K562 (cell line): ENCODE measurements around the gene CDCP1. TPM values are rescaled to one million over a fixed set of nuclear protein-coding genes. Genes with fewer than 3 reads are reported as not detected.

Experiments used
- BCOR ChIP-seq: fragments of 450-650 bp; IDR thresholded peaks from 2 replicates; pipeline ENCODE4 v1.6.1; 2016
- ESRRB ChIP-seq: fragments of 250-450 bp; sonication (Bioruptor Pico); IDR thresholded peaks from 2 replicates; pipeline ENCODE4 v1.5.0; 2020; ENCODE audit warnings: mild to moderate bottlenecking, moderate library complexity, borderline replicate concordance
- FOSL1 ChIP-seq: fragments of 200-800 bp; sonication (Bioruptor generic); conservative IDR thresholded peaks from 2 replicates; pipeline ENCODE4 v1.6.1; 2016; ENCODE audit warnings: missing genetic modification characterization, missing compliant biosample characterization
- FOXP1 ChIP-seq: sonication (generic); formaldehyde crosslinking; IDR thresholded peaks from 2 replicates; pipeline ENCODE4 v1.8.0; 2022; ENCODE audit warnings: mild to moderate bottlenecking, missing genetic modification reagents
- GATAD2A ChIP-seq: fragments of 450-650 bp; IDR thresholded peaks from 2 replicates; pipeline ENCODE4 v1.6.1; 2017
- HDAC3 ChIP-seq: fragments of 450-650 bp; IDR thresholded peaks from 2 replicates; pipeline ENCODE4 v1.6.1; 2018; ENCODE audit warnings: borderline replicate concordance, mild to moderate bottlenecking, moderate library complexity; ENCODE audit not compliant: partially characterized antibody
- HINFP ChIP-seq: fragments of 450-650 bp; conservative IDR thresholded peaks from 2 replicates; pipeline ENCODE4 v1.6.1; 2016; ENCODE audit warnings: missing genetic modification characterization, low read depth, mild to moderate bottlenecking, control low read depth, missing compliant biosample characterization
- HNRNPLL ChIP-seq: fragments of 200-400 bp; formaldehyde crosslinking; IDR thresholded peaks from 2 replicates; pipeline ENCODE4 v1.6.1; 2017; ENCODE audit warnings: low read length, low read depth, mild to moderate bottlenecking; ENCODE audit not compliant: poor library complexity, severe bottlenecking
- IRF2 ChIP-seq: sonication (generic); formaldehyde crosslinking; IDR thresholded peaks from 2 replicates; pipeline ENCODE4 v1.8.1; 2022; ENCODE audit warnings: mild to moderate bottlenecking, missing genetic modification reagents
- JUNB ChIP-seq: fragments of 450-650 bp; formaldehyde crosslinking; conservative IDR thresholded peaks from 2 replicates; pipeline ENCODE4 v1.4.0; 2020; ENCODE audit warnings: mild to moderate bottlenecking
- LEF1 ChIP-seq: fragments of 450-650 bp; IDR thresholded peaks from 2 replicates; pipeline ENCODE4 v1.6.1; 2016; ENCODE audit warnings: mild to moderate bottlenecking
- MECOM ChIP-seq: fragments of 250-450 bp; sonication (Bioruptor Pico); IDR thresholded peaks from 2 replicates; pipeline ENCODE4 v1.8.0; 2022; ENCODE audit warnings: inconsistent platforms
- NFRKB ChIP-seq: fragments of 450-650 bp; IDR thresholded peaks from 2 replicates; pipeline ENCODE4 v1.6.1; 2016; ENCODE audit warnings: low read depth
- PRMT5 ChIP-seq: sonication (generic); formaldehyde crosslinking; IDR thresholded peaks from 2 replicates; pipeline ENCODE4 v1.5.0; 2020; ENCODE audit warnings: missing genetic modification reagents
- PRPF4 ChIP-seq: fragments of 200-400 bp; formaldehyde crosslinking; IDR thresholded peaks from one replicate; pipeline ENCODE4 v1.6.1; 2017; ENCODE audit warnings: low read length, low read depth, mild to moderate bottlenecking; ENCODE audit not compliant: insufficient read depth, poor library complexity, severe bottlenecking
- RBBP5 ChIP-seq: fragments of 200-600 bp; sonication (generic); IDR thresholded peaks from 2 replicates; pipeline ENCODE4 v1.6.1; 2012; ENCODE audit warnings: borderline replicate concordance, mild to moderate bottlenecking, low read length, control low read depth, inconsistent platforms; ENCODE audit not compliant: insufficient read depth, poor library complexity, severe bottlenecking
- SNRNP70 ChIP-seq: fragments of 200-400 bp; formaldehyde crosslinking; optimal IDR thresholded peaks from 2 replicates; pipeline ENCODE3; 2017; ENCODE audit warnings: low read depth, low read length
- SPI1 ChIP-seq: IDR thresholded peaks from 2 replicates; pipeline ENCODE4 v1.6.1; 2011; ENCODE audit warnings: low read depth, low read length, control low read depth, borderline replicate concordance
- THAP12 ChIP-seq: fragments of 250-450 bp; sonication (Bioruptor Pico); IDR thresholded peaks from 2 replicates; pipeline ENCODE4 v1.9.0; 2021; ENCODE audit warnings: mild to moderate bottlenecking, inconsistent platforms
- TOE1 ChIP-seq, 2 experiments: fragments of 450-650 bp in 1 of 2; sonication (generic) in 1 of 2; formaldehyde crosslinking in 1 of 2; IDR thresholded peaks; 2 replicates each; pipeline versions ENCODE4 v1.7.1 to v1.8.0; 2016 to 2022; ENCODE audit warnings: borderline replicate concordance in 2 of 2, mild to moderate bottlenecking in 2 of 2, antibody characterized with exemption in 1 of 2, inconsistent platforms in 1 of 2, low read depth in 1 of 2, missing genetic modification reagents in 1 of 2, moderate library complexity in 1 of 2
- TRIM24 ChIP-seq, 2 experiments: fragments of 450-650 bp; IDR thresholded peaks; 2 replicates each; pipeline ENCODE4 v1.6.1; 2016
- ZFP36 ChIP-seq: fragments of 150-350 bp; IDR thresholded peaks from 2 replicates; pipeline ENCODE4 v1.6.1; 2018; ENCODE audit warnings: low read length, low read depth; ENCODE audit not compliant: partially characterized antibody
- ZNF384 ChIP-seq: IDR thresholded peaks from 2 replicates; pipeline ENCODE4 v1.6.1; 2012; ENCODE audit warnings: low read depth, low read length, improper control_type of control experiment
- ZNF778 ChIP-seq: fragments of 450-650 bp; formaldehyde crosslinking; IDR thresholded peaks from 2 replicates; pipeline ENCODE4 v1.4.0; 2020; ENCODE audit warnings: mild to moderate bottlenecking, moderate library complexity
- ZSCAN29 ChIP-seq: fragments of 450-650 bp; IDR thresholded peaks from 2 replicates; pipeline ENCODE4 v1.6.1; 2017
- polyA plus RNA-seq, 8 experiments: library from polyadenylated mRNA; depleted of rRNA in 4 of 8; stranded (reverse) in 5 of 8; unstranded in 3 of 8; fragments of >200 nt; fragmentation: Nextera tagmentation in 2 of 8; fragmentation: Illumina TruSeq in 1 of 8; extraction: Ambion mirVana in 2 of 8; extraction: Trizol in 1 of 8; gene quantifications; 2 replicates each; pipeline versions ENCODE4 v1.2.1 to v1.2.3, GENCODE V29; 2011 to 2014; ENCODE audit warnings: inconsistent platforms in 1 of 8, missing spikeins in 1 of 8
- total RNA-seq, 7 experiments: library from RNA; depleted of rRNA in 6 of 7; stranded (reverse); fragments of >200 nt in 6 of 7; fragmentation: Illumina TruSeq in 2 of 7; extraction: Trizol in 2 of 7; gene quantifications; 2 replicates each; pipeline versions ENCODE4 v1.2.1 to v1.2.3, GENCODE V29; 2011 to 2021; ENCODE audit warnings: low replicate concordance in 1 of 7
- TF ChIP-seq, protein P1 (sequence below): fragments of 250-450 bp; sonication (Bioruptor Pico); IDR thresholded peaks from 2 replicates; pipeline ENCODE4 v1.8.0; 2021; ENCODE audit warnings: moderate library complexity, mild to moderate bottlenecking, inconsistent platforms

CDCP1 gene
- total and polyA plus RNA-seq, 9 of the 15 experiments (the other 6 are each of a cell fraction or from before 2014, with no cell fraction given): 3.9 to 16.4 (median 5.2) TPM

- no peak for TF ChIP-seq HNRNPLL
- no peak for TF ChIP-seq HINFP (tag)
- no peak for TF ChIP-seq HDAC3
- no peak; the same call in 1 of the 2 replicates for TF ChIP-seq NFRKB
- no peak for TF ChIP-seq FOXP1 (CRISPR knock-in tag)
- TF ChIP-seq TOE1 (IDR thresholded peaks at IDR 0.05; ENCODE audit: borderline replicate concordance): no peak
- no peak for TF ChIP-seq TOE1 (CRISPR knock-in tag; IDR thresholded peaks at IDR 0.05; ENCODE audit: borderline replicate concordance, low read depth)
- no peak for TF ChIP-seq ZFP36
- TF ChIP-seq PRMT5 (CRISPR knock-in tag): no peak
- TF ChIP-seq SNRNP70: no peak
- 0 out of 2 replicates have a peak, but pooled peaks have one; percentile 10 for TF ChIP-seq MECOM (CRISPR knock-in tag)
- TF ChIP-seq FOSL1 (tag): peak; percentile 84
- no peak for TF ChIP-seq ZNF778
- TF ChIP-seq GATAD2A: no peak
- no peak for TF ChIP-seq JUNB (CRISPR knock-in tag)
- no peak for TF ChIP-seq THAP12
- TF ChIP-seq LEF1: no peak
- peak; percentile 61; the same call in 1 of the 2 replicates for TF ChIP-seq SPI1
- no peak for TF ChIP-seq PRPF4
- TF ChIP-seq ESRRB (CRISPR knock-in tag): no peak
- TF ChIP-seq ZNF384: peak; percentile 11; the same call in 1 of the 2 replicates
- TF ChIP-seq IRF2 (CRISPR knock-in tag): no peak
- no peak for TF ChIP-seq ZSCAN29
- TF ChIP-seq, protein P1, sequence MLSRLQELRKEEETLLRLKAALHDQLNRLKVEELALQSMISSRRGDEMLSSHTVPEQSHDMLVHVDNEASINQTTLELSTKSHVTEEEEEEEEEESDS (CRISPR knock-in tag): no peak
- TF ChIP-seq RBBP5: no peak
- TF ChIP-seq BCOR: no peak
- TF ChIP-seq TRIM24 (IDR thresholded peaks at IDR 0.05): no peak; a peak in 1 of 4 replicates
Measured at GRCh38 chr3:45055032-45055410, 91.2 kb downstream of the CDCP1 start (continued).
